ENCODE data around the gene ELF3. TPM values are rescaled to one million over a fixed set of nuclear protein-coding genes. Genes with fewer than 3 reads are reported as not detected.
"Not testable (repeated sequence)": the region's sequence is repeated elsewhere in the genome, so short reads cannot be mapped to it uniquely, and the experiment has no call there.

ELF3 gene
- 0.32 and 3.9 TPM in 2 replicates for total RNA-seq

- TF ChIP-seq, protein P1, sequence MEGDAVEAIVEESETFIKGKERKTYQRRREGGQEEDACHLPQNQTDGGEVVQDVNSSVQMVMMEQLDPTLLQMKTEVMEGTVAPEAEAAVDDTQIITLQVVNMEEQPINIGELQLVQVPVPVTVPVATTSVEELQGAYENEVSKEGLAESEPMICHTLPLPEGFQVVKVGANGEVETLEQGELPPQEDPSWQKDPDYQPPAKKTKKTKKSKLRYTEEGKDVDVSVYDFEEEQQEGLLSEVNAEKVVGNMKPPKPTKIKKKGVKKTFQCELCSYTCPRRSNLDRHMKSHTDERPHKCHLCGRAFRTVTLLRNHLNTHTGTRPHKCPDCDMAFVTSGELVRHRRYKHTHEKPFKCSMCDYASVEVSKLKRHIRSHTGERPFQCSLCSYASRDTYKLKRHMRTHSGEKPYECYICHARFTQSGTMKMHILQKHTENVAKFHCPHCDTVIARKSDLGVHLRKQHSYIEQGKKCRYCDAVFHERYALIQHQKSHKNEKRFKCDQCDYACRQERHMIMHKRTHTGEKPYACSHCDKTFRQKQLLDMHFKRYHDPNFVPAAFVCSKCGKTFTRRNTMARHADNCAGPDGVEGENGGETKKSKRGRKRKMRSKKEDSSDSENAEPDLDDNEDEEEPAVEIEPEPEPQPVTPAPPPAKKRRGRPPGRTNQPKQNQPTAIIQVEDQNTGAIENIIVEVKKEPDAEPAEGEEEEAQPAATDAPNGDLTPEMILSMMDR (IDR thresholded peaks at IDR 0.05; ENCODE audit: insufficient read depth, low read depth, low read length): no peak
- no peak within 1 kb of the TSS for H3K4me3 ChIP-seq (ENCODE audit: low read depth, low read length)
- no peak for DNase-seq (ENCODE audit: low read depth)
These were observed at the start of gene ELF3 for GRCh38 chr1:202010180-202011015. TSS of gene ELF3 (plus strand) at chr1:202010587. CDS start at chr1:202011137, 550 bp downstream.

- not testable (repeated sequence) for H3K4me3 ChIP-seq (ENCODE audit: low read depth, low read length); DNase-seq (ENCODE audit: low read depth)
These were observed 48.0 kb upstream of the ELF3 start for GRCh38 chr1:201962382-201962781.

- TF ChIP-seq, protein P1 (IDR thresholded peaks at IDR 0.05; ENCODE audit: insufficient read depth, low read depth, low read length): no peak
- H3K4me3 ChIP-seq (ENCODE audit: low read depth, low read length): no peak overlapping the region
- DNase-seq (ENCODE audit: low read depth): peak; percentile 90
These were observed 46.1 kb upstream of the ELF3 start for GRCh38 chr1:201964261-201964660.

DNA sequence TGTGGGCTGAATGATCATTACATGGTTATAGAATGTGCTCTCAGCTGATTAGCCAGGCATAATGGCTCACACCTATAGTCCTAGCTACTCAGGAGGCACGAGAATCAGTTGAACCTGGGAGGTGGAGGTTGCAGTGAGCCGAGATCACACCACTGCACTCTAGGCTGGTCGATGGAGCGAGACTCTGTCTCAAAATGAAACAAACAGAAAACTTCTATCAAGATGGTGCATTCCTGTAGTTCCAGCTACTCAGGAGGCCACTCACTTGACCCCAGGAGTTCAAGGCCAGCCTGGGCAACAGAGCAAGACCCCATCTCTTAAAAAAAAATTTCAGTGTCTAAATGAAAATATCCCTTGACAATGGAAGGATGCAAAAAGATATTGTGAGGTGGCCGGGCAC is 44.2 kb upstream of the ELF3 start:
- no peak for DNase-seq (ENCODE audit: low read depth)
- H3K4me3 ChIP-seq (ENCODE audit: low read depth, low read length): no peak overlapping the region
- TF ChIP-seq, protein P1 (IDR thresholded peaks at IDR 0.05; ENCODE audit: insufficient read depth, low read depth, low read length): no peak

GRCh38 chr1:201968202-201968925 is 42.0 kb upstream of the ELF3 start:
- DNase-seq (ENCODE audit: low read depth): no peak
- TF ChIP-seq, protein P1 (IDR thresholded peaks at IDR 0.05; ENCODE audit: insufficient read depth, low read depth, low read length): no peak
- no peak overlapping the region for H3K4me3 ChIP-seq (ENCODE audit: low read depth, low read length)

DNA sequence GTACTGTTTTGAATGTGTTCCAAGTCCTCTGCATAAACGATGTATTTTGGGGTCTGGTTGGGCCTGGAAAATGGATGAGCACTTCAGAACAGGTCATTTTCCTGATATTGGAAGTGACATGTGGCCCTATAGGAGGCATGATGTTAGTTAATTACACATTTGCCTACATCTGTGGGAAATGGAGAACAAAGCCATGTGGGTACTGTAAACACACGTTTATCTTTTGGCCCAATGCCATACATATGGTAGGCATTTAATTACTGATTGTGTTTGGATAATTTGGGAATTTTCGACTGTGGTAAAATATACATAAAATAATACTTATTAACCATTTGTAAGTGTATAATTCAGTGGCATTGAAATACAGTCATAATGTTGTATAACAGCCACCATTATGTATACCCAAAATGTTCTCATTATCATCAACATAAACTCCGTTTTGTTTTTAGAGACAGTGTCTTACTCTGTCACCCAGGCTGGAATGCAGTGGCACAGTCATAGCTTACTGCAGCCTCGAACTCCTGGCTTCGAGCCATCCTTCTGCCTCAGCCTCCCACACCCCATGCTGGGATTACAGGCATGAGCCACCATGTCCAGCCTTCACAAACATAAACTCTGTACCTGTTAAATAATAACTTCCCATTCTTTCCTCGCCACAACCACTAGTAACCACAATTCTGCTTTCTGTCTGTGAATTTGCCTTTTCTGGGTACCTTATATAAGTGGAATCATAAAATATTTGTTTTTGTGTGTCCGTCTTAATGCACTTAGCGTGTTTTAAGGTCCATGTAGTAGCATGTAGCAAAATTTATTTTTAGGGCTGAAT is 39.8 kb upstream of the ELF3 start:
- DNase-seq (ENCODE audit: low read depth): peak; percentile 41
- TF ChIP-seq, protein P1 (IDR thresholded peaks at IDR 0.05; ENCODE audit: insufficient read depth, low read depth, low read length): no peak

More for the DNA sequence above, 39.8 kb upstream of the ELF3 start:
- H3K4me3 ChIP-seq (ENCODE audit: low read depth, low read length): no peak overlapping the region
